T-helper 1 cell treated with Interleukin-12 subunit alpha and Interleukin-12 subunit beta and Interleukin-4 antibody, amounts not matched to agents 30 μg/mL and 1 μg/mL, for 36 hours (primary cell): Measurements from ENCODE around the gene DICER1.

Source experiments
- H3K27ac Mint-ChIP-seq: one replicate; pipeline ENCODE4 v1.8.0; 2021; ENCODE audit warnings: mild to moderate bottlenecking, mixed read lengths
- H3K27me3 Mint-ChIP-seq: one replicate; pipeline ENCODE4 v1.8.0; 2021; ENCODE audit warnings: low read depth, mixed read lengths
- H3K36me3 Mint-ChIP-seq: one replicate; pipeline ENCODE4 v1.8.0; 2021; ENCODE audit warnings: low read depth, mixed read lengths
- H3K4me1 Mint-ChIP-seq: one replicate; pipeline ENCODE4 v1.8.0; 2021; ENCODE audit warnings: low read depth, mixed read lengths
- H3K4me3 Mint-ChIP-seq: one replicate; pipeline ENCODE4 v1.8.0; 2021; ENCODE audit warnings: mild to moderate bottlenecking, moderate library complexity, mixed read lengths
- H3K9me3 Mint-ChIP-seq: one replicate; pipeline ENCODE4 v1.8.0; 2021; ENCODE audit warnings: mixed read lengths

DICER1 gene

DNA sequence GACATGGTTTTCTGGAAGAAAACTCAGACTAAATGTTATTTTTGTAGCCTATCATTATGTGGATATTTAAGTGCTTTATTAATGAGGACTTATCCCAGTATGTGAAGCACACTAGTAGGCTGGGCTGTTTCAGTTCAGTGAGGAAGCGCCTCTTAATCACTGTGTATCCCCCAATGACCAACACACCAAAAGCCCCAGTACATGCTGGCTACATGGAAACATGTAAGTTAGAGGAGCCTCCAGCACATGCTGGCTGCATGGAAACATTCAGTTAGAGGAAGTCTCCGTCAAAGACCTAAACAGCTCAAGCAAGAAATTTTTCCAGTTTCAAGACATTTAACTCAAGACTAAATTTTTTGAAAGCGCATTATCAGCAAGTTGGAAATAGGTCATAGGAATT lies 26.8 kb downstream of the DICER1 start:
- Mint-ChIP-seq H3K27me3 (no peaks in the 10 kb centered on the region), H3K4me3 (no peak overlapping the region), H3K4me1 (peaks cover 20% of the 10 kb centered on the region), H3K9me3 (no peaks in the 10 kb centered on the region), H3K36me3 (peaks cover 32% of the 10 kb centered on the region), H3K27ac (no peak overlapping the region)

DNA sequence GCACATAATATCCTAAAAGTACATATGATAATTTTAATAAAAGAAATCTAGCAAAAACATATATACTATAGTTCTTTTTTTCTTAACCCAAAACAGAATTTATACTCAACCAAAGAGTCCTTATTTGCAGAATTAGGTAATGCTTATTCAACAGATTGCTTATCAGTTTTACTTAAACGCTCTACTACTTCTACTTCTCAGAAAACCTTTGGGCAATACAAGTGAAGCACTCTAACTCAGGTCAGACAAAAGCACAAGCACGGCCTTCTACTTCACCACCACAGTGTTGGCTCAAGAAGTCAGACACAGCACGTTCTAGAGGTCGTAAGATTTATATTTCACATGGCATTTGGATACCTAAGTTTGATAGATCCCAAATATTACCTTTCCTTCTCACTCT lies 29.2 kb downstream of the DICER1 start:
- Mint-ChIP-seq H3K27me3 (no peaks in the 10 kb centered on the region), H3K27ac (no peak overlapping the region), H3K36me3 (peaks cover 39% of the 10 kb centered on the region), H3K4me3 (no peak overlapping the region), H3K4me1 (peaks cover 10% of the 10 kb centered on the region), H3K9me3 (no peaks in the 10 kb centered on the region)

DNA sequence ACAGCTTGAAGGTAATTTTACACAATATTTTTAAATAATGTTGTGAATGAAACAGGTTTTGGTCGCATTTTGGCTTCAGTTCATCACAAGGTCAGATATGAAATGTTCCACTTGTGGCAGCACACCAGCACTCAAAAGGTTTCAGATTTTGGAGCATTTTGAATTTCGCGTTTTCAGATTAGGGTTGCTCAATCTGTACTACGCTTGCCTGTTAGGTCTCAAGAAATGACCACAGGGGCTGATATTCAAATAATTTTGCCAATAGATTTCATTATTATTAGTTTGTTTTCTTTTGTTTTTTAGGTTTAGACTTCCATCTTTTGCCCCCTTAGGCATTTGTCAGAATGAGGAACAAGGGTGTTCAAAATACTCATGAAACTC lies 29.8 kb downstream of the DICER1 start:
- H3K4me3 Mint-ChIP-seq = no peak overlapping the region
- no peaks in the 10 kb centered on the region for H3K9me3 Mint-ChIP-seq
- H3K27me3 Mint-ChIP-seq = no peaks in the 10 kb centered on the region
- peaks cover 37% of the 10 kb centered on the region for H3K36me3 Mint-ChIP-seq
- H3K27ac Mint-ChIP-seq = no peak overlapping the region
- H3K4me1 Mint-ChIP-seq = peaks cover 10% of the 10 kb centered on the region

DNA sequence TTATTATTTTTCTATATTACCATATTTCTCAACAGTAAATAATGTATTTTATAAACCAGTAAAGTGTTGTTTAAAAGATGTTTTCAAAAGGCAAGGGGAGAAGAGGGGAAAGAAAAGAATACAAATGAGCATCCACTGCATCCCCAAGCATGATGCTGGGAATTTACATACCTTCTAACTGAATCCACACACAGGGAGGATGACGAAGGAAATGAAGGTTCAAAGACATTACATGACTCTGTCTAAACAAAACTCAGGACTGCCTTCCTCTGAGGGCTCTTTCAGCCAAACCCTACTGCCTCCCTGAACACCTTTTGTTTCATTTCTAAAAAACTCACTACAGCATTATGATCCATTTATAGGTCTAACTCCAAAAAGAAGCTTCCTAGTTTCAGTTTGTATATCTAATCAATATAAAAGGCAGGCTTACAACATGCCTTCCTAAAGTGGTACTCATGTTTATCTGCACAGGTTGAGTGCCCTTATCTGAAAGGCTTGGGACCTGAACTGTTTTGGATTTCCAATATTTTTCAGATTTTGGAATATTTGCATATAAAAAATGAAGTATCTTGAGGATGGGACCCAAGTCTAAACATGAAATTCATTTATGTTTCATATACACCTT lies 30.3 kb downstream of the DICER1 start:
- H3K36me3 Mint-ChIP-seq = peaks cover 39% of the 10 kb centered on the region
- peaks cover 10% of the 10 kb centered on the region for H3K4me1 Mint-ChIP-seq
- no peaks in the 10 kb centered on the region for H3K27me3 Mint-ChIP-seq
- no peak overlapping the region for H3K27ac Mint-ChIP-seq
- no peak overlapping the region for H3K4me3 Mint-ChIP-seq
- no peaks in the 10 kb centered on the region for H3K9me3 Mint-ChIP-seq

DNA sequence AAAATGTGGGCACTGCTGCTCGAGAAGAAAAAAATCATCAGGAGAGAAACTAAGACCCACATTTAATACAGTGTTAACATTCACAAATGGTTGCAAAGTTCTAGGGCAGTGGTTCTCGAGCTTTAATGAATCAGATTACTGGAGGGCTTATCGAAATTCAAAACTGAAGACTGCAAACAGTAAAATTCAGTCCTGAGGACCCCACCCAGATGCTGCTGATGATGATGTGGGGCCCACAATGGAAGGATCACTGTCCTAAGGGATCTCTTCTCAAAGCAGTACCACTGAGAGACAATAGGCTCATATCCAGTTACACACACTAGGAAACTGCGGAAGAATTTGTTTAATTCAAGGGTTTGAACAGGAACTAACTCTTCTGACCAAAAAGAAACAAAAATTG lies 31.4 kb downstream of the DICER1 start:
- H3K4me1 Mint-ChIP-seq = peaks cover 10% of the 10 kb centered on the region
- no peak overlapping the region for H3K27ac Mint-ChIP-seq
- no peak overlapping the region for H3K4me3 Mint-ChIP-seq
- no peaks in the 10 kb centered on the region for H3K9me3 Mint-ChIP-seq
- H3K27me3 Mint-ChIP-seq = no peaks in the 10 kb centered on the region
- H3K36me3 Mint-ChIP-seq = peaks cover 39% of the 10 kb centered on the region

DNA sequence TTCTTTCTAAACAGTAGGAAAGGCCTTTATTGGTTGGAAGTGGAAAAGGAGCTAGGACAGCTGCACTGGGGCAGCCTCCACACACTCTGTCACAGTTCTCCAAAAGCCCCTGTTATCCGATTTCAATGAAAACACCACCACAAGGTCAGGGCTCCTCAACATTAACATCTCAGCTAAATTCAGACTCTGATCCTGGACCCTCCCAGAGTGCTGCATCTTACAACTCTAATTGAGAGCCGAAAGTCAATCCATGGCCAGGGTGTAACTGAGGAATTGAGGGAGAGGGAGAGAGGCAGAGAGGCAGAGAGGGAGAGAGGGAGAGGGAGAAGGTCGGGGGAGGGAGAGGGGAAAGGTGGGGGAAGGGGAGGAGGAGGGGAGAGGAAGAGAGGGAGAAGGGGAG lies 32.1 kb downstream of the DICER1 start:
- peaks cover 42% of the 10 kb centered on the region for H3K36me3 Mint-ChIP-seq
- no peak overlapping the region for H3K27ac Mint-ChIP-seq
- peaks cover 10% of the 10 kb centered on the region for H3K4me1 Mint-ChIP-seq

DNA sequence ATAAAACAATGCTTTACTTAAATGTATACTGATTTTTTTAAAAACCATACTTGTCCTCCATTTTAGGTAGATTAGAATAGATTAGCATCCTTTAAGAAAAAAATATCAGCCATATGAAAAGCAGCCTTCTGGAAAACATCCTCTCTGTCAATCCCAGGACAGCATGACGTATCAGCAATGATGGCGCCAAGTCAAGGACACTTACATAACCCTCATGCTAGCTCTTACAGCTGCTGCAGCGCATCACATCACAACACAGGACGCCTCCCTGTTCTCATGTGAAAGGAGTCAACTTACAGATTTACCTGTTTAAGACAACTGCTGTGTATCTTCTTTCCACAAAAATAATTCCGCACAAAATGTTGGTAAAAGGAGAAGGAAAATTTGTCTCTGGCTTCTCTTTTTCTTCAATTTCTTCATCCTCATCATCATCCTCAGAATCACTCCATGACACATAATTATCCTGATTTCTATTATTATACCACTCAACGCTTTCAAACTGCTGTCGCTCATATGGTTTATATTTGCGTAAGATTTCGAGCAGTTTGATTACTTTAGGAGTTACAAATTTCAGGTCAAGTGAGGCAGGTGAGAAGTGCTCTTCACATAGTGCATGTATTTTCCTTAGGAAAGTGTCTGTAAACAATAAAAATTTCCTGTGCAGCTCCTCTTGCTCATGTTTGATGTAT lies 33.3 kb downstream of the DICER1 start:
- Mint-ChIP-seq H3K27ac (no peak overlapping the region), H3K27me3 (no peaks in the 10 kb centered on the region), H3K36me3 (peaks cover 41% of the 10 kb centered on the region), H3K9me3 (no peaks in the 10 kb centered on the region), H3K4me3 (no peak overlapping the region), H3K4me1 (peaks cover 10% of the 10 kb centered on the region)

More for the DNA sequence above, 32.1 kb downstream of the DICER1 start:
- Mint-ChIP-seq H3K4me3 (no peak overlapping the region), H3K27me3 (no peaks in the 10 kb centered on the region), H3K9me3 (no peaks in the 10 kb centered on the region)

DNA sequence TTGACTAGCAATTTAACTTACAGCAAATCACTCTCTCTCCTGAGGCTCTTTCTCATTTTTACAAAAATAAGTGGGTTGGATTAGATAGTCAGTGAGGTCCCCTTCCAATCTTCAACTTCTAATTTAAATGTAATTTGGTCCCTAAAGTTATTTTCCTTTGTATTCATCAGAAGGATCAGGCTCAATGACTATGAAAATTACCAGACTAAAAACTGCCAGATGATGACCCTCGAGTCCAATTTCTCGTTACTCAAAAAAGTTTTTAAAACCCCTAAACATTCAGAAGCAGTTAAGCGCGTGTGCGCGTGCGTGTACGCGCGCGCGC lies 34.7 kb downstream of the DICER1 start:
- no peaks in the 10 kb centered on the region for H3K27me3 Mint-ChIP-seq
- H3K9me3 Mint-ChIP-seq = no peaks in the 10 kb centered on the region
- no peak overlapping the region for H3K4me3 Mint-ChIP-seq
- peaks cover 2% of the 10 kb centered on the region for H3K4me1 Mint-ChIP-seq
- H3K27ac Mint-ChIP-seq = no peak overlapping the region
- peaks cover 29% of the 10 kb centered on the region for H3K36me3 Mint-ChIP-seq

DNA sequence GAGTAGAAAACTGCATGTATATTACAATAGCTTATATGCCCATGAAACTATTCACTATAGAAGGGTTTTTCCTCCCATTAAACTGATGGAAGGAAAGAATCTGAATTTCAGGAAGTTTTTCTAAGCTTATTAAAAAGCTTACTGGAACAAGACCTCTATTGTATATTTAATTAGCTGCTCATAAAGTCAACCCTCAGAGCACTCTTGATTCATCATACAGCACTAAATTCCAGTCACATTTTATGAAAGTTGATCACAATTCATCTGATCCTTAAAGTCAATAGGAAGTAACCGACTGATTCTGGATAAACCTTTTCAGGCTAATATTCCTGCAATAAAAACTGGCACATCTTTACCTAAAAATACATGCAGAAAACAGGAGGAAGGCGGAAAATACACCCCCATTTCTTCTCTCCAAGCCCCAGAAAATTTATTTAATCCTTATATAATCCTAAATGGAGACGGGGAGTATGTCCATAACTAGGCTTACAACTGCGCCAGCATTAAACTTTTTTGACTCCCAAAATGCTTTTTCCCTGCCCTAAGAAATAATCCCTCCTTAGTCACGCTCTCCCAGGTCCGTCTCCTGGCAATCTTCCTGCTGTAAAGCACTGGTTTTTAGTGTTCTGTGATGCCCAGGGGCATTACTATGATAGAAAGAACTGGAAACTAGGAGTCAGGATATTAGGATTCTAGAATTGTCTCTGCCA lies 35.3 kb downstream of the DICER1 start:
- Mint-ChIP-seq H3K9me3 (no peaks in the 10 kb centered on the region), H3K4me1 (peaks cover 2% of the 10 kb centered on the region), H3K4me3 (no peak overlapping the region), H3K27me3 (no peaks in the 10 kb centered on the region), H3K27ac (no peak overlapping the region), H3K36me3 (peaks cover 29% of the 10 kb centered on the region)

DNA sequence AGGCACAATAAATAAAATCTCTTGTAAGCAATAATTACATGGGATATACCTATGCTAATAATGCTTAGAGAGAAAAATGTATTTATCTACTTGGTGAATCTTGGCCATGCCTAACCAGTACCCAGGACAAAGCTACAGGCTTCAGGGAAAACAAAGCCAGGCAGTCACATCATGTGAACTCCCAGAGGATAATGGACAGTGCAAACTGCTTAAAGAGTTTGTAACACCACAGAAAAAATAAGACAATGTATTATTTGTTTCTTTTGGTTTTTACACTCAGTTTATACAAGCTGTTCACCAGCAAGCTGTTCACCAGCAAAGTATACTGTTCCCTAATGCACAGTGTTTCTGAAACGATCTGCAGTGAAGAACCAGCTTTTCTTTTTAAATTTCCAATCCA lies 38.0 kb downstream of the DICER1 start:
- Mint-ChIP-seq H3K36me3 (peaks cover 36% of the 10 kb centered on the region), H3K27me3 (no peaks in the 10 kb centered on the region), H3K4me3 (no peak overlapping the region), H3K27ac (no peak overlapping the region), H3K9me3 (no peaks in the 10 kb centered on the region), H3K4me1 (peaks cover 2% of the 10 kb centered on the region)

DNA sequence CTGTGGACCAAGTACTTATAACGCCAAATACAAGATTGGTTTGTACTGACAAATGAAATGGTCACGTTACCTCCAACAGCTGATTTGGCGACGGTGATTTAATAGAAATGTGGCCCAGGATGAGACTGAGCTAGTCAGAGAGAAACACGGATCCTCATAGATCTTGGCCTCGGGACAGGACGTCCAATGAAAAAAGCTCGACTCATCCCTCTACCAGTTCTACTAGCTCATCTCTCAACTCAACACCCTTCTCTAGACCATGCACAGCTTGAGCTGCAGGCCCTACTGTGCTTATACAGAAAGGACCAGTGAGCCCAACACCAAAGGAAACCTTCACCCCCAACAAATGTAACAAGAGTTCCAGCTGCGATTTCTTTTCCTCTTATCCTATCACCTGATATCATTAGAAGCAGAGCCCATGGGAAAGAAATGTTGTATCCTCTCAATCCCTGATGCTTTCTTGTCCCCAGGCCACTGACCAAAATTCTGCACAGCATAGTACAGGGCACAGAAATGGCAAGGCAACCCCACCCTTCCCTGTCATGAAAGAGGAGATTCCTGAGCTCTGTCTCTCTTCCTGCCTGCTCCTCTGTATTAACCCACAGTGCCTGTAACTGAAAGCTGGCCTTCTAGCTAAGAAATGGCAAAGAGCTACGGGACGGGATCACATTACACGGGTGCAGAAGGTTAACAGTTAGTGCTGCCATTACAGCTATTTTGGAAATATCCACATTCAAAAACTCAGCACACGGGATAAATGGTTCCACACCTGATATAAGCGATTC lies 39.2 kb downstream of the DICER1 start:
- H3K4me3 Mint-ChIP-seq = no peak overlapping the region
- no peaks in the 10 kb centered on the region for H3K9me3 Mint-ChIP-seq
- H3K27ac Mint-ChIP-seq = no peak overlapping the region
- H3K27me3 Mint-ChIP-seq = no peaks in the 10 kb centered on the region
- H3K4me1 Mint-ChIP-seq = peaks cover 4% of the 10 kb centered on the region
- peaks cover 31% of the 10 kb centered on the region for H3K36me3 Mint-ChIP-seq

DNA sequence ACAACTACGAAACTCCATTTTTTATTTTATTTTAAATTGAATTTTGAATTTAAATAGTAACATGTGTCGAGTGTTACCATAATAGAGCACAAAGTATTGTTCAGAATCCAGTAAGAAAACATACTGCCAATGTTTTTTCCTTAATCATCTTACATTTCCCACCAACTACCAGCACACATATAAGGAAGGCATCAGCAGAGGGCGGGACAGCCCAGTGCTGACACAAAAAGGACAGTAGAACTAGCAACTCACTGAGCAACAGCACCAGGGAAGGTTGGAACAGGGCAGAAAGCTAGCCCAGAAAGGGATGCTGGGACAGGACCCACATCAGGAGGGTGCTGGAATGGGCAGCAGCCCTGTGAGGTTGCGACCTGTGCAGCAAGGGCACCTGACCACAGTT lies 43.9 kb downstream of the DICER1 start:
- H3K9me3 Mint-ChIP-seq = no peaks in the 10 kb centered on the region
- H3K36me3 Mint-ChIP-seq = peaks cover 29% of the 10 kb centered on the region
- no peak overlapping the region for H3K27ac Mint-ChIP-seq
- H3K27me3 Mint-ChIP-seq = no peaks in the 10 kb centered on the region
- peaks cover 2% of the 10 kb centered on the region for H3K4me1 Mint-ChIP-seq
- no peak overlapping the region for H3K4me3 Mint-ChIP-seq

DNA sequence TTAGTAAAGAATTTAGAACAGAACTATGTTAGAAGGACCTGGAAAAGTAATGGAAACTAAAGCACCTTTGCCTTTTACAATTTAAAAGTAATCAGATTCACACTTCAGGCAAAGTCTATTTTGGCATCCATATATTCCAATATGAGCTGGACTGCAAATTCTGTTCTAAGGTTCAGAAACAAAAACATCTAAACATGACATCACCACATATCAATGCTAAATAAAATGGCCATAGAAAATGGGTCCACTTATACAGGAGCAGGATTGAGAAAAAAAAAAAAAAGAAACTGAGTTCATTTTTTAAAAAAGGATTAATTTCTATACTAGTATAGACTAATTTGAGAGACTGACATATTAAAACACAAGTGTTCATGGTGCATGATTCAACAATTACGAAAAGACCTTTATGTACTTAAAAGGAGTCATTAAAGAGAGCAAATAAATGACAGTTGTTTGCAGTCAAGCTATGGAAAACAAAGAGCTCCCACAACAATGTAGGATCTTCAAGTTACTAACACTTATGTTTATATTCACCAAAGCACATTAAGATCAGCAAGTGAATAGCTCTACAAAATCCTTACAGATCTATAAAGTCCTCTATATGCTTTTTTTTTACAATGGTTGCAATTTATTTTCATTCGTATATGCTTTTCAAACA lies 45.7 kb downstream of the DICER1 start:
- H3K9me3 Mint-ChIP-seq = no peaks in the 10 kb centered on the region
- H3K4me3 Mint-ChIP-seq = no peak overlapping the region
- no peaks in the 10 kb centered on the region for H3K27me3 Mint-ChIP-seq
- H3K4me1 Mint-ChIP-seq = peaks cover 2% of the 10 kb centered on the region
- H3K27ac Mint-ChIP-seq = no peak overlapping the region
- H3K36me3 Mint-ChIP-seq = peaks cover 39% of the 10 kb centered on the region

DNA sequence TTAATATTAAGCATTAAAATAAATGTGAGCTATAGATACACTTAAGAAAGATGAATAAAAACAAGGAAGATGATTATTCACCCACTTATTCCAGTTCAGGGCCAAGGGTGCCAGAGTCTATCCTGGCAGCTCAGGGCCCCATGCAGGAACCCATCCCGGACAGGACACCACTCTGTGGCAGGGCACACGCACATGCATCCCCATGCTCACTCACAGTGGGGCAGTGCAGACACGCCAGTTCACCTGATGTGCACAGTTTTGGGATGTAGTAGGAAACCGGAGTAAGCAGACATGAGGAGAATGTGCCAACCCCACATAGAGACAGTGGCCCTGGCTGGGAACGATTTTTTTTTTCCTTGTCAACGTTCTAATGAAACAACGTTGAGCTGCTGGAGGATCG lies 47.2 kb downstream of the DICER1 start:
- H3K27ac Mint-ChIP-seq = no peak overlapping the region
- H3K4me3 Mint-ChIP-seq = no peak overlapping the region
- H3K36me3 Mint-ChIP-seq = peaks cover 34% of the 10 kb centered on the region
- H3K4me1 Mint-ChIP-seq = peaks cover 2% of the 10 kb centered on the region
- no peaks in the 10 kb centered on the region for H3K27me3 Mint-ChIP-seq
- H3K9me3 Mint-ChIP-seq = no peaks in the 10 kb centered on the region
